Activated T-helper 2 cell treated with anti-CD3 and anti-CD28 coated beads, Interferon-gamma antibody, Interleukin-2, Interleukin-4, amounts not matched to agents 10 μg/mL and 5 μg/mL and 100 μg/mL, durations not matched to agents 14 hours and 24 hours and 36 hours (primary cell): ENCODE results near the gene ALDH4A1. TPM values are rescaled to one million over a fixed set of nuclear protein-coding genes. Genes with fewer than 3 reads are reported as not detected.

Experiments
- DNase-seq: peaks from one replicate; pipeline ENCODE4 v3.0.0; 2021; ENCODE audit warnings: low spot score
- H3K27ac Mint-ChIP-seq: one replicate; pipeline ENCODE4 v1.8.0; 2021; ENCODE audit warnings: mixed read lengths
- H3K27me3 Mint-ChIP-seq: one replicate; pipeline ENCODE4 v1.8.0; 2021; ENCODE audit warnings: low read depth, mixed read lengths
- H3K36me3 Mint-ChIP-seq: one replicate; pipeline ENCODE4 v1.8.0; 2021; ENCODE audit warnings: low read depth, mixed read lengths
- H3K4me1 Mint-ChIP-seq: one replicate; pipeline ENCODE4 v1.8.0; 2021; ENCODE audit warnings: low read depth, mixed read lengths
- H3K4me3 Mint-ChIP-seq: one replicate; pipeline ENCODE4 v1.8.0; 2021; ENCODE audit warnings: low read depth, mild to moderate bottlenecking, moderate library complexity, mixed read lengths
- H3K9me3 Mint-ChIP-seq: one replicate; pipeline ENCODE4 v1.8.0; 2021; ENCODE audit warnings: mixed read lengths
- intact Hi-C: fragments of 100-400 bp; cut with micrococcal nuclease; formaldehyde crosslinking; loops from one replicate; pipeline ENCODE4 v1.15.1; 2023
- total RNA-seq: library from RNA; stranded (reverse); gene quantifications from 2 replicates; pipeline ENCODE4 v1.2.3, GENCODE V29; 2022

Gene ALDH4A1
- total RNA-seq, 1 donor from 2014 or later = 4.4 TPM

DNA sequence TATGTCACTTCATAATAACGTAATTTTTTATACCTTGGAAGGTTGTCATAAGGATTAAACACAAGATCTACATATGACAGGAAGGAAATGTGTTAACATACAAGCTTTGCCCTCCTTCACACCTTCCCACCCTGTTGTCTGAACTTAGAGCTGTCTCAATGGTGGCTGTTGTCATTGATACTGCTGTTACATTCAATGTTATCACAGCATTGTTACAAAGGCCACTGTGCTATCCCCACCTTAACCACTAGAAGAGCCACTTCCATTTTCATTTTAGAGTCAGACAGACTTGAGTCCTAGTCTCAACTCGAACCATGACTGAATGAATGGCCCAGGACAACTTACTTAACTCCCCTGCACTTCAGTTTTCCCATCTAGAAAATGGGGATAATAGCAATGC lies 74.1 kb downstream of the ALDH4A1 start:
- H3K4me1 Mint-ChIP-seq = no peaks in the 10 kb centered on the region

DNA sequence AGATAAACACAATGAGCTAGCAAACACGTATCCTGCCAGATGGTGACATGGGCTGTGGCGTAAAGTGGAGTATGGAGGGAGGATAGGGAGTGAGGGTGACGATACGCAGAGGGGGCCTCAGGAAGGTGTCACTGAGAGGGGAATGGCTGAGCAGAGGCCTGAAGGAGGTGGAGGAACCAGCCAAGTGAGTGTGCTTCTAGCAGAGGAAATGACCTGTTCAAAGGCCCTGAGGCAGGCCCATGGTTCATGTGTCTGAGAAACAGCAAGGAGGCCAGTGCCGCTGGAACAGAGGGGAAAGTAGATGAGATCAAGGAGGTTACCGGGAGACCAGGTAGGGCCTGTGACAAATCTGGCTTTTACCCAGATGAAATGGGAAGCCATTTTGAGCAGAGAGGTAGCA lies 78.9 kb downstream of the ALDH4A1 start:
- no peak overlapping the region for H3K27ac Mint-ChIP-seq
- no peak overlapping the region for H3K4me3 Mint-ChIP-seq
- no peak for DNase-seq
- intact Hi-C loops = no loop called here
- no peaks in the 10 kb centered on the region for H3K9me3 Mint-ChIP-seq
- no peaks in the 10 kb centered on the region for H3K36me3 Mint-ChIP-seq
- H3K27me3 Mint-ChIP-seq = peaks cover 13% of the 10 kb centered on the region
- H3K4me1 Mint-ChIP-seq = no peaks in the 10 kb centered on the region

More for the DNA sequence above, 74.1 kb downstream of the ALDH4A1 start:
- no peaks in the 10 kb centered on the region for H3K9me3 Mint-ChIP-seq
- no peak overlapping the region for H3K4me3 Mint-ChIP-seq
- no peak for DNase-seq
- H3K36me3 Mint-ChIP-seq = no peaks in the 10 kb centered on the region
- no peak overlapping the region for H3K27ac Mint-ChIP-seq
- intact Hi-C loops = no loop called here
- no peaks in the 10 kb centered on the region for H3K27me3 Mint-ChIP-seq

Other genes starting within 250 kb of the ALDH4A1 start
- not detected in 2 replicates for gene TAS1R2, start 42.9 kb downstream of the ALDH4A1 start, total RNA-seq
- 48.5 and 49.4 TPM in 2 replicates for gene IFFO2, start 54.1 kb upstream of the ALDH4A1 start, total RNA-seq